Kasumi-1 (cell line): ENCODE data around the gene MCM3AP.
A peak's percentile ranks its signal among the peaks of the same experiment; 100 is the strongest.
"Not testable (repeated sequence)": the region's sequence is repeated elsewhere in the genome, so short reads cannot be mapped to it uniquely, and the experiment has no call there.

Experiments used
- DNase-seq, 2 experiments: peaks; one replicate each; lab custom pipeline; 2025; lab: John Stamatoyannopoulos, UW

MCM3AP gene

GRCh38 chr21:46203203-46203600 is 82.2 kb downstream of the MCM3AP start:
- no peak for DNase-seq

- DNase-seq = no peak
These were observed 82.7 kb downstream of the MCM3AP start for GRCh38 chr21:46202592-46203202.

- not testable (repeated sequence) for DNase-seq
These were observed 84.3 kb downstream of the MCM3AP start for GRCh38 chr21:46200877-46201803.

GRCh38 chr21:46199436-46200373 is 85.7 kb downstream of the MCM3AP start:
- DNase-seq = no peak

GRCh38 chr21:46196733-46197132 is 88.7 kb downstream of the MCM3AP start:
- no peak for DNase-seq

- no peak for DNase-seq
These were observed 89.7 kb downstream of the MCM3AP start for GRCh38 chr21:46195595-46196195.

- DNase-seq = no peak
These were observed 90.8 kb downstream of the MCM3AP start for GRCh38 chr21:46194374-46195334.

GRCh38 chr21:46193829-46194373 is 91.5 kb downstream of the MCM3AP start:
- DNase-seq = no peak

GRCh38 chr21:46191686-46192575 is 93.5 kb downstream of the MCM3AP start:
- no peak for DNase-seq

GRCh38 chr21:46191257-46191685 is 94.1 kb downstream of the MCM3AP start:
- DNase-seq = no peak

- DNase-seq = no peak
These were observed 94.8 kb downstream of the MCM3AP start for GRCh38 chr21:46190491-46191131.

- no peak for DNase-seq
These were observed 95.4 kb downstream of the MCM3AP start for GRCh38 chr21:46189959-46190490.

- DNase-seq = no peak
These were observed 96.0 kb downstream of the MCM3AP start for GRCh38 chr21:46189213-46189958.

GRCh38 chr21:46188226-46189212 is 96.9 kb downstream of the MCM3AP start:
- DNase-seq = peak; percentile 19 to 34

- no peak for DNase-seq
These were observed 97.6 kb downstream of the MCM3AP start for GRCh38 chr21:46187814-46188213.

GRCh38 chr21:46187261-46187660 is 98.2 kb downstream of the MCM3AP start:
- DNase-seq = no peak
